Ovary (tissue), 3 donors: Measurements from ENCODE around the gene CAP1.

Experiments used
- CTCF ChIP-seq, 3 donors: fragments of 450-650 bp in 2 of 3; fragments of 200-600 bp in 1 of 3; IDR thresholded peaks; one replicate each; pipeline versions ENCODE4 v1.5.1 to v1.8.0; 2016 to 2022; ENCODE audit warnings: antibody characterized with exemption in 3 of 3, mild to moderate bottlenecking in 1 of 3
- EP300 ChIP-seq: sonication (generic); formaldehyde crosslinking; IDR thresholded peaks from one replicate; pipeline ENCODE4 v1.6.1; 2017; ENCODE audit warnings: antibody characterized with exemption
- POLR2A ChIP-seq: fragments of 450-650 bp; IDR thresholded peaks from one replicate; pipeline ENCODE4 v1.6.1; 2017; ENCODE audit warnings: antibody characterized with exemption, mild to moderate bottlenecking, moderate library complexity
- donor health status: DM: no; HTN: no; CAD: no.

- no peak for TF ChIP-seq CTCF (IDR thresholded peaks at IDR 0.05)
- TF ChIP-seq POLR2A, result no peak
- no peak for TF ChIP-seq EP300
Measured at GRCh38 chr1:40078512-40079333, 38.2 kb downstream of the CAP1 start.
